GM21360 (cell line): Measurements from ENCODE around the gene PSMF1.

Experiments used
- ATAC-seq: cut with Tn5 transposase; IDR thresholded peaks from one replicate; pipeline ENCODE4 v1.9.1; 2021; ENCODE audit warnings: mild to moderate bottlenecking, moderate library complexity; ENCODE audit not compliant: unreplicated experiment

Gene PSMF1, protein sequence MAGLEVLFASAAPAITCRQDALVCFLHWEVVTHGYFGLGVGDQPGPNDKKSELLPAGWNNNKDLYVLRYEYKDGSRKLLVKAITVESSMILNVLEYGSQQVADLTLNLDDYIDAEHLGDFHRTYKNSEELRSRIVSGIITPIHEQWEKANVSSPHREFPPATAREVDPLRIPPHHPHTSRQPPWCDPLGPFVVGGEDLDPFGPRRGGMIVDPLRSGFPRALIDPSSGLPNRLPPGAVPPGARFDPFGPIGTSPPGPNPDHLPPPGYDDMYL

DNA sequence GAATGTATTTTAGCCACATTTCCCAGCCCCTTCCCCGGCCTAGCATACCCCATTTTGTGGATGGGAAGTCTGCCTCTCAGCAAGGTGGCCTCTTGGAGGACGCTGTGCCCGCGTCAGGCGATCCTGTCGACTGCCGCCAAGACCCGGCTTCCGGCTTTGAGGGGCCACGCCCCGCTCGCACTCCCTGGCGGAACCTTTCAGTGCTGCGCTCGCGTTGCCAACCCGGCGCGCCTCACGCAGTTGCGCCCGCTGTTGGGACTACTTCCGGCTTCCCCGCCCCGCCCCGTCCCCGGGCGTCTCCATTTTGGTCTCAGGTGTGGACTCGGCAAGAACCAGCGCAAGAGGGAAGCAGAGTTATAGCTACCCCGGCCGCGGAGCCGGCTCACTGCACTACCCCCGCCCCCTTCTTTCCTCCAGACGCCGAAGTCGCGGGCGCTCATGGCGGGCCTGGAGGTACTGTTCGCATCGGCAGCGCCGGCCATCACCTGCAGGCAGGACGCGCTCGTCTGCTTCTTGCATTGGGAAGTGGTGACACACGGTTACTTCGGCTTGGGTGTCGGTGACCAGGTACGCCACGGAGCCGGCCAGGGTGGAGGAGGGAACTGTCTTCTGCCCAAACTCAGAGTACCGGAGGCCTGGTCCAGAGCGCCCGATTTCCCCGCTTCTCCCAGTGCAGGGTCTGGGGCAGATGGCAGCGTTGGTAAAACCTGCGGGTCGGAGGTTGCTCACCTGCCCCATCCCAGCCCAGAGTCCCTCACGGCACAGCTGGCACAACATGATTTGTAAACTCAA lies at the start of gene PSMF1:
Gene PSMF1 (plus strand): TSS at position 267 of the 792 bp plus-strand sequence. CDS start 172 bp downstream, at position 439.
- ATAC-seq, result peak; percentile 91

DNA sequence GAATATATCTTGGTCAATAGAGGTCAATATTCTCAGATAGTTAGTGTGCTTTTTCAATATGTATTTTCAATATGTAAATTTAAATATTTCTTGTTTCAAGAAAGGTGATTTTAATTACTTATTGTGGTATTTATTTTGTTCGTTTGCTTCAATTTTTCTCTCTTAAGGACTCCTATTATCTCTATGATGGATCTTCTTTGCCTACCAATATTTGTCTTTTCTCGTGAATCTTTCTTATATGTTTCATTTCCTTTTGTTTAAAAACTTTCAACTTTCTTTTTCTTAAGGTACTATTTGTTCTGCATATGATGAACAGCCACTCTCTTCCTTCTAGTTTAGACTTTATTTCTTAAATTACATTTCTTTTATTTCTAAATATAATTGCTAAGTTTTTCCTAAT lies 46.1 kb upstream of the PSMF1 start:
- no peak for ATAC-seq

DNA sequence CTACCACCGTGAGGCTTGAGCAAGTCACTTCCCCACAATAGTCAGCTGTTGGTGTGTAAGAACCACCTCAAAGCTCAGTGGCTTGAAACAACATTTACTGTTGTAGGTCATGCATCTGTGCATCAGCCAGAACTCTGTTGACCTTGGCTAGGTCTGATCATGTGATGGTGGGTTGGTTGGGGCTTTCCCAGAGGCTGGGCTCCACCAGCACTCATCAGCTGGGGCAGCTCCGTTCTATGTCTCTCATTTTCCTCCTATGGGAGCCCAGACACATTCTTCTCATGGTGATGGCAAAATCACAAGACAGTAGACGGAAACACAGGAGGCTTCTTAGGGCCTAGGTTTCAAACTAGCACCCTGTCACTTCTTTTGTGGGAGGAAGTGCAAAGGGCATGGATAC lies 42.8 kb upstream of the PSMF1 start:
- no peak for ATAC-seq

DNA sequence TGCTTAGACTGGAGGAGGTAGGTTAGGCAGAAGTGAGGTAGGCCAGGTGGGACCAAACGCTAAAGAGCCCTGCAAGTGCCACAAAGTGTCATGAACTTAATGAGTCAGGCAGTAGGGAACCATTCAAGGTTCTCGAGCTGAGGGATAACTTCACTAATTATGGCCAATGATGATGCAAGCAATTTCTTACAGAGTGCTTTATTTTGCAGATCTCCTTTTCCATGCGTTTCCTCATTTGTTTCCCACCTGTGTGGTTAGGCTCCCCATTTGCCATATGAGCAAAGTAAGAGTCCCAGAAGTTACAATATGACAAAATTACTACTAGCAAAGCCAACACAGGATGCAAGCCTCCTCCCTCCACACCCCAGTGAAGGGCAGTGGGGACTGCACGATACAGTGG lies 36.5 kb upstream of the PSMF1 start:
- no peak for ATAC-seq

DNA sequence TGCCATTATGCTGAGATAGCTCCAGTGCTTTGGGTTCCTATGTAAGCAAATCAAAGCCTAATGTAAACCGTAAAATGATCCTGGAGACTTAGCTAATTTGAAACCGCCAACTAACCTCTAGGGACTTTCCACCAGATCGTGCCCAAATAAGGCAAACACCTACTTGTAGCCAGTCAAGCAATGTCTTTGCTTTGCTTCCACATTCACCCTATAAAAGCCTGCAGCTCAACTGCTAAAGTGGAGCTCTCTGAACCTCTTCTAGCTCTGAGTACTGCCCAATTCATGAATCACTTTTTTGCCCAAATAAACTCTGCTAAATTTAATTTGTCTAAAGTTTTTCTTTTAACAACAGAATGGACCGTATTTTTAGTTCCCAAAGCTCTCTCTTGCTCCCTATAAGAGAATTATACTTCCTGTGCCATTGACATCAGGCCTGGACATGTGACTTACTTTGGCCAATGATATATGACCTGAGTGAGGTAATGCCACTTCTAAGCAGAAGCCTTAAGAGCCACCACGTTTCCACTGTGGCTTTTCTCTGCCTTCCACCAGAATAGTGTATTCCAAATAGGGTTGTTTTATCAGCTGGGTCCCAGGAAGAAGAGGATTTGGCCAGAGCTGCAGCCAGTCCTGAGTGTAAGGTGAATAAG lies 34.8 kb upstream of the PSMF1 start:
- ATAC-seq, result no peak

DNA sequence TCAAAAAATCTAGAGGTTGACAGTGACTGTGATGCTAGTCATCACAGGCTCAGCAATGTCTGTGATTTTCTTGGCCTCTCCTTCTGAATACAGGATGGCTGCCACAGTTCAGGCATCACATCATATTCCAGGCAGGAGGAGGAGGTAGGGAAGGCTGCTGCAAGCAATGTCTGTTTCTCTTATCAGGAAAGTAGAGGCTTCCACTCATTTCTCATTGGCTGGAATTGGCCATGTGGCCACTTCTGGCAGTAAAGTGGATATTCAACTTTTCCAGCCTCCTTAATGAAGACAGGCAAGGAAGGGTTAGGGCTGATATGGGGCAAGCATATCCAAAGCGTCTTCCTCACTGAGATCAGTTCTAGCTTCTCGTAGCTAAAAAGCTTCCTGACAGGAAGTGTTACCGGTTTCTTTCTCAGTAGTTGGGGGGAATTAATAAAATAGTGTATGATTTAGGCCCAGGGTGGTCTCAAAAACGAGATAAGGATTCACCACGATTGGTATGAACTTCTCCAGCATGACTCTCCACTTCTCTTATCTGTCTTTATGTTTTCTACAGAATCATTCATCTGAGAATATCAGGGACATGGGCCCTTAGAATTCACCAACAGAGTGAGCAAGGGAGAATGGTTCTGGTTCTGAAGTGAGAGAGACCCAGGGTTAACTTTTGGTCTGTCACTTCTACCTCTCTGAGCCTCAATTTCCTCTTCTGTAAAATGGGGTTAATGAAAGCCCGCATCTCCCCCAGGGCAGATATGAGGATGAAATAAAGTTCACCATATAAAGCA lies 32.7 kb upstream of the PSMF1 start:
- ATAC-seq, result no peak

DNA sequence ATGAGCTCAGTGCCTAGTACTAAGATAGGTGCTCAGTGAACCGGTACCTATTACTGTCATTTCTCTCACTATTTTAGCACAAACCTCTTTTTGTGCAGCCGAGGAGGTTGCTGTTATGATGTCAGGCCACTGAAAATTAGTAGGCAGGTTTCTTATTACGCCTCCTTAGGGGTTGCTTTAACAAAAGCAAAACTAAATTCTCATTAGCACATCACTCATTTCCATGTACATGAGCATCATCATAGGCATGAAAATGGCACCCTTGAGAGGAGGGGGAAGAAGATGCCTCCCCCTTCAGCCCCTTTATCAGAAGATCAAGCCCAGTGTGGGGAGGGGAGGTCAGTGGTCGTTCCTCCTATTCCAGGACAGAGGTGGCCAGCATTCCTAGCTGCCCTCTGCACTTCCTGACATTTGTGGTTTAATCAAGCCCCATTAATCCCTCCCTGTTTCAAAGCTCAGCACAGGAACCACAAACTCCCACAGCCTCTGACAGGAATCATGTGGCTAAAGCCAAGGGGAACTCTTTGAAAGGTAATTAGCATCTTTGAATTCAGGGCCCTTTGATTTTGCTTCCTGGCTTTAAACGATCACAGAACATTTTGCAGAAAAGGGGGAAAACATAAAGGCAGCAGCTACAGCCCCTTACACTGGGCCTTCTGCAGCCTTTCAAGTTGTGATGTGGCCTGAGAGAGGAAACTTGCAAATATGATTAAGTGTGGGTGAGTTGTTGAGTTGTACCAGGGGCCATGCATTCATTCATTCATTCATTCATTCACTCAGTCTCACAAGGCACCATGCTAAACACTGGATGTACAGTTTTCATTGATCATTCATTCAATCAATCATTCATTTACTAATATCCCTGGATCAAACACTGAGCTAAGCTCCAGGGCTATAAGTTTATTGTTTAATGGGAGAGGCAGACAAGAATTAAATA lies 31.9 kb upstream of the PSMF1 start:
- no peak for ATAC-seq

DNA sequence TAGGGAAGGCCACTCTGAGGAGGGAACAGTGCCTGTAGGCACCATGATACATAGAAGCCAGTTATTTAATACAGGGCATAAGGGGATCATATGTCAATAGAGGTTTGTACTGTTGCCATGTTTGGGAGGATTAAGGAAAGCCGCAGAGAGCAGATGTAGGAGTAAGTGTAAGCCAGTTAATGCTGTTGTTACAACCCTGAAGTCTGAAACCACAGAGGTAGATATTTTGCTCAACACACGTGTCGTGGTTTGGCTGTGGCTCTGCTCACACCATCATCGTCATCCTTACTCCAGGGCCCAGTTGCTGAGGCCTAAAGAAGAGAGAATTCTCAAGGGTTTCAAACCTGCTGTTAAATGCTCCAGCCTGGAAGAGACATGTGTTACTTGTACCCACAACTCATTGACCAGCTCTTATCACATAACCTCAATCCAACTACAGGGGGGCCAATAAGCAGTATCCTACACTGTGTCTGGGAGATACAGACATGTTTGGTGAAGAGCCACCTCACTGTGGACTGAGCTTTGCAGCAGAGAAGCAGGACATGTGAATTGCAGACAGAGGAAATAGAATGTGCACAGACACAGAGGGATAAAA lies 31.0 kb upstream of the PSMF1 start:
- ATAC-seq, result no peak

DNA sequence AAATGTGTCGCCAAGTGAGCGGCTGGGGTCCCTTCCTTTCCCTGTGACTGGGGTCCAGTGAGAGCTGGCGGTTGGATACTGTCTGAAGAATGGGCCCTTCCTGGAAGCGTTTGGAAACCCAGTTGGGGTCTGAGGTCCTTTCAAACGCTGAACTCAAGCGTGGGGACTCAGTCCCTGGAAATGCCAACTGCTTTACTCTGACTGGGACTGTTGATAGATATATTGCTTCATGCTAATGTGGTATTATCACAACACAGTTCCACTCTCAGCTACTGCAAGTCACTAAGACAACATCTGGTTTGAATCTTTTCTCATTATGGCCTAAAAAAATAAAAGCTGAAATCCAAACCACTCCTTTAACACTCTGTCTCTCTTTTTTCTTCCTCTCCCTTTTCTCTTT lies 23.7 kb upstream of the PSMF1 start:
- ATAC-seq, result no peak

DNA sequence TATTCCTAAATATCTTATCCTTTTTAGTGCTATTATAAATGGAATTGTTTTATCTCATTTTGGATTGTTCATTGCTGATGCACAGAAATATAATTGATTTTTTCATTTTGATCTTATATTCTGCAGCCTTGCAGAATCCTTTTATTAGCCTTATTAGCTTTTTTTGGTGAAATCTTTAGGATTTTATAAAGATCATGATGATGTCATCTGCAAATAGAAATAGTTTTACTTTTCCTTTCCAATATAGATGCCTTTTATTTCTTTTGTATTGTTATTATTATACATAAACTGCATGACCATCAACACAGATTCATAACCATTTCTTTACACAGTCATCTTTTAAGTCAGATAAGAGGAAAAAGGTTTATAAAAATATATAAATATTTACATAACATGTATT lies 16.9 kb upstream of the PSMF1 start:
- no peak for ATAC-seq

DNA sequence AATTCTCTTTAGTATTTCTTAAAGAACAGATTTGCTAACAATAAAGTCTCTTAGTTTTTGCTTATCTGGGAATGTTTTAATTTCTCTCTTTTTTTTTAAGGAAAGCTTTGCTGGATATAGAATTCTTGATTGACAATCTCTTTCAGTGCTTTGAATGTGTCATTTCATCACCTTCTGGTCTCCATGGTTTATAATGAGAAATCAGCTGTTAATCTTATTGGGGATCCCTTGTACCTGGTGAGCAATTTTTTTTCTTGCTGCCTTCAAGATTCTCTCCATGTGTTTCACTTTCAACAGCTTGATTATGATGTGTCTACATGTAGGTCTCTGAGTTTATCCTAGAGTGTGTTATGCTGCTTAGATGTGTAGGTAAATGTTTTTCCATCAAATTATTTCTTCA lies 16.4 kb upstream of the PSMF1 start:
- ATAC-seq, result no peak

DNA sequence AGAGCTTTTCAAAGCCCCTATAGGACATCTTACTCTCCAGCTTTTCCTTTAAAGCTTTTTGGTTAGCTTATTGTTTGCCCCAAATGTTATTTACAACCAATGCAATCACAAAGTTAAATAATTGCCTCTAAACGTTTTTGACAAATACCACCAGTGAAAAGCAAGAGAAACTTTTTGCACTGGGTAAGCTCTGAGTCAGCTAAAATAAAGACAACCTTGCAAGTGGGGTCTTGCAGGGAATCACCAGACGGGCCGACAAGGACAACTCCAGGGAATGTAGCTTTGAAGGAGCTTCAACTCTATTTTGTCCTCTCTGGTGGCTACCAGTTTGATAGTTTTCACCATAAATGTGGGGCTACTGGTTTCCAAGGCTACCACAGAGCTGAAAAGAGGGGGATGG lies 14.7 kb upstream of the PSMF1 start:
- ATAC-seq, result no peak

DNA sequence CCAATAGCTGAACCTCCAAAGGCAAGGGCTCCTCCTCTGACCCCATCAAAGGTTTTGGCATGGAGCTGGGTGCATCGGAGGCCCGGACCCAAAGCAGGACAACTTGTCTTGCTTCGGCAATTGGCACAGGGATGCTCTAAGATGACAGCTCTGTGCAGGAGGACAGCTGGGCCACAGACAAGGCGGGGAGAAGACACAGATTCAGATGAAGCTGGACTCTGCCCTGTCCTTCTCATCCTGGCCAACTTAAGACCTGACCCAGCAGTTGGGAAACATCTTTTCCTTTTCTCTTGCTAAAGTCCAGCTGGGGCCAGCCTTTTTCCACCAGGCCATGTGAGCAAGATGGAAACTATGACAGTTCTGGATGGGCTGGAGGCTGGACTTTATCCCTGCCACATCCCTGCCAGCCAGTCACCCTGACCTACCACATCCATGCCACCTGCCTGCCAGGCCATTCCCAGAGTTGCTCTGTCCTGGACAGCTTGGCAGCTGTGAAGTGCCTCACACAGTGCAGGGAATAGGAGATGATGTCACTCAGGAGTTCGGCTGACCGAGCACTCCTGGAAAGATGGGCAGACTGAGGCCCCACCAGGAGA lies 12.7 kb upstream of the PSMF1 start:
- no peak for ATAC-seq

DNA sequence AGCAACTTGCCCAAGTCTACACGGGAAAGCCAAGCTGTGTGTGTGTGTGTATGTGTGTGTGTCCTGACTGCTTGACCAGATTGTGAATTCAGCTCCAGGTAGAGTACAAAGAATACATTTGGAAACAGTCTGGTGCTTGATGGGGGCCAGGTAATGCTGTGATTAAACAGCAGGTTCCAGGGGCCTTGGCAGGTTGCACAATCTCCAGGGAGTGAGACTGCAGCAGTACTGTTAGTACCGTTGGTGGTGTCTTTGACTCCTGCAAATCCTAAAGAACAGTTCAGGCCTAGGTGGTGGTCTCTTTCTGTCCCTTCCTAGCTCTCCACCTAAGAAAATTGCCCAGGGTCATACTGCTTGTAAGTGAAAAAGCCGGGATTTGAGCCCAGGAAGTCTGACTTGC lies 11.2 kb upstream of the PSMF1 start:
- ATAC-seq, result no peak

DNA sequence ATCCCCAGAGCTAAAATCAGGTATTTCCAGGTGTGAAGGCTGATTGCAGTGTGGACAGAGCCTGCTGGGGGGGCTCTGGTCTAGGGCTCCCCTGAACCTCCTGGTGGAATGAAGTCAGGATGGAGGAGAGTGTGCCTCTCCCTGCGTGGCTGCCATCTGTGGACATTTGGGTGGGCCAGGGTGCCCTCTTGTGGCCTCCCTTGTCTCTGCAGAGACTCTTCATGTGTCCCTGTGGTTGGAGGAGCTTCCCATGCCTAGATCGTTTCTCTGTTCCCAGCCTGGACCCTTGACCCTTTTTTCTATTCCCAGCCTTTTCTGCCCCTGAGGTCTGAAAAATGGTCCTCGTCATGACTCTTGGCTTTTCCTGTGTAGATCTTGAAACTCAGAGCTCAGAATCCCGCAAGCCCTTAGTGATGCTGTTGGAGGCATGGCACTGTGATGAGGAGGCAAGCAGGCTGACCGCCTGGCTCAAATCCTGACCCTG lies 9.9 kb upstream of the PSMF1 start:
- ATAC-seq, result no peak

DNA sequence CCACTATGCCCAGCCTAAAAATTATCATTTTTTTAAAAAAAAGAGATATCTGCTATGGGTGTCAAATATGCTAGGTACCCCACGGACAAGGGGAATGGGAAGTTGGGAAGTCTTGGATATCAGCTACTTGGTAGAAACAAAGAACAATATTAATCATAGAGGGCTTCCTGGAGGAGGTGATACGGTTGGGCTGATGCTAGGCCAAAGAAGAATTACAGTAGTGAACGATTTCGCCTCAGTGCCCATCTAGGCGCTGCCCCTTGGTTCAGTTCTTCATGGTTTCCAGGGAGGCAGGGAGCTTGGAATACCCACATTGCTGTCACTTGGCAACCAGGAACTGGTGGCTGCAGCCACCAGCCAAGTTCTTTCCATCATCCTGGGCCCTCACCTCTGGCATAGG lies 5.5 kb upstream of the PSMF1 start:
- no peak for ATAC-seq

DNA sequence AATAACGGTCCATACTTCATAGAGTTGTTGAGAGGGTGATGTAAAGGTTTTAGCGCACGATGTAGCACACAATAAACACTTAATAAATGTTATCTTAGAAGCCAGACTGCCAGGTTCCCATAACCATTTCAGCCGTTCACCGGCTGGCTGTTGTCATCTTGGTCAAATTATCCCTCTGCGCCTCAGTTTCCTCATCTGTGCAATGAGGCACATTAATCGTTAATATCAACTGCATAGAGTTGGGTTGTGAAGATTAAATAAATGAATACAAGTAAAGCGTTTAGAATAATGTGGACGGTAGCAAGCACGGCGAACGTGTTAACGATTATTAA lies 432 bp upstream of the PSMF1 start:
- ATAC-seq, result no peak

DNA sequence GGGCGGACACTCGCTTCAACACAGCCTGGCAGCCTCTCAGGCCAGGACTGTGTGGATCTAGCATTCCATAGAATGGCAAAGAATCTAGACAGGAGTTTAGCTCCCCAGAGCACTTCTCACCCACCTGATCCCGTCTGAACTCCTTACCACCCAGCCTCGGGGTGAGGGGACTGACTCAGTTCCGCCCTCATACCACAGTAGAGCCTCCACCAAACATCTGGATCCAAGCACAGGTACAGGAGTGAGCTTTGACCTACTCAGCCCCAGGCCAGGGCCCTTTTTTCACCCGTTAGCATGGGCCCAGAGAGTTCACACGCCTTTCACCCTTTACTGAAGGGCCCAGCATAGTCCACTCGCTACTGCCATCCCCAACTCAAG lies 715 bp downstream of the PSMF1 start:
- no peak for ATAC-seq

DNA sequence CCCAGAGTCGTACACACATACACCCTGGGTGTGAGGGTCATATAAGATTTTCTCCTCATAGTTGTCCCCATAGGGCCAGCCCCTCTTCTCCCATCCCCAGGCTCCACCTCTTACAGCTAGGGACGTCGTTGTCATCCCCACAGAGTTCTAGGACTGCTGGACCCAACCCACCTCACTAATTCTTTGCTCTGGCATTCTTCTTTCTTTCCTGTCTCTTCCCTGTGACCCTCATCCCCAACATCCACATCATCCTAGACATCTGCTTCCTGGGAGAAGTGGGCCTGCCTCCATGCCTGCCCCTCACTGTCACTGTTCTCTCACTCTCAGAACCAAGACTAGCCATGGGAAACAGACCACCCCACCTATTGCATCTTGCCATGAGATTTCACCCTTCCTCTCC lies 1.1 kb downstream of the PSMF1 start:
- ATAC-seq, result no peak
